GM19328 (cell line): ENCODE measurements around the gene CDADC1.

Experiments
- ATAC-seq: cut with Tn5 transposase; IDR thresholded peaks from one replicate; pipeline ENCODE4 v1.9.1; 2021; ENCODE audit warnings: mild to moderate bottlenecking, moderate library complexity; ENCODE audit not compliant: unreplicated experiment

CDADC1 gene

GRCh38 chr13:49247643-49248621 is at the start of gene CDADC1:
Gene CDADC1 (plus strand): TSS chr13:49247925. CDS start chr13:49248038, 113 bp downstream.
- ATAC-seq, result peak; percentile 96

- ATAC-seq, result no peak
These were observed 41.1 kb upstream of the CDADC1 start for GRCh38 chr13:49206641-49207040.

- no peak for ATAC-seq
These were observed 39.1 kb upstream of the CDADC1 start for GRCh38 chr13:49208619-49209018.

- no peak for ATAC-seq
These were observed 37.6 kb upstream of the CDADC1 start for GRCh38 chr13:49210114-49210513.

GRCh38 chr13:49210669-49211068 is 37.1 kb upstream of the CDADC1 start:
- no peak for ATAC-seq

- no peak for ATAC-seq
These were observed 34.2 kb upstream of the CDADC1 start for GRCh38 chr13:49213539-49213938.

GRCh38 chr13:49213997-49214916 is 33.5 kb upstream of the CDADC1 start:
- no peak for ATAC-seq

- ATAC-seq, result peak; percentile 44
These were observed 32.8 kb upstream of the CDADC1 start for GRCh38 chr13:49214917-49215376.

- ATAC-seq, result no peak
These were observed 31.4 kb upstream of the CDADC1 start for GRCh38 chr13:49216334-49216733.

- no peak for ATAC-seq
These were observed 29.7 kb upstream of the CDADC1 start for GRCh38 chr13:49217962-49218492.

GRCh38 chr13:49218493-49219051 is 29.2 kb upstream of the CDADC1 start:
- no peak for ATAC-seq

GRCh38 chr13:49219647-49220035 is 28.1 kb upstream of the CDADC1 start:
- ATAC-seq, result no peak

- ATAC-seq, result no peak
These were observed 27.5 kb upstream of the CDADC1 start, which contains the start of gene MLNR for GRCh38 chr13:49220036-49220855. Gene MLNR (plus strand): TSS chr13:49220338. CDS start chr13:49220338, 0 bp downstream.

- no peak for ATAC-seq
These were observed 26.7 kb upstream of the CDADC1 start for GRCh38 chr13:49220856-49221589.

GRCh38 chr13:49221590-49221965 is 26.1 kb upstream of the CDADC1 start:
- ATAC-seq, result no peak

GRCh38 chr13:49225223-49226042 is 22.3 kb upstream of the CDADC1 start:
- no peak for ATAC-seq

- ATAC-seq, result no peak
These were observed 21.1 kb upstream of the CDADC1 start for GRCh38 chr13:49226613-49227012.

GRCh38 chr13:49234741-49235140 is 13.0 kb upstream of the CDADC1 start:
- ATAC-seq, result no peak
